ENCODE results near the gene SPIN4. TPM values are rescaled to one million over a fixed set of nuclear protein-coding genes. Genes with fewer than 3 reads are reported as not detected.

Gene SPIN4
- total and polyA plus RNA-seq, 2 experiments from 2014 or later: 13.5 to 18.6 TPM

DNA sequence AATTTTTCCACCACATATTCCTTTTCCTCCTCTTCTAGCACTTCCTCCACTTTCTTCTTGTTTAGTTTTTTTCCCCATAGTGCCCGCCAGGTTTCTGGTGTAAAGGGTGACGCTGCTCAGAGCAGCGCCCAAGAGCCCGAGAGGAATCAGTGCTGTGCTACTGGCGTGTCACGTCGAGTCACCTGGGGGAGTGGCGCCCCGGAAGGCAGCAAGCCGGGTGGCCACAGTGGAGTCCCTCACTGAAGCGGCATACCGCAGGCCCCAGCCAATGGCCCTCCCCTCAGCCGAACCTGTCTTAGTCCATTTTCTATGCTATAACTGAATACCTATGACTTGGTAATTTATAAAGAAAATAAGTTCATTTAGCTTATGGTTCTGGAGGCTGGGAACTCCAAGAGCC, 51.5 kb downstream of the SPIN4 start:
- Histone ChIP-seq H3K79me2 (replicated peaks; ENCODE audit: insufficient read depth) (no peaks in the 10 kb centered on the region), H3K27ac (ENCODE audit: low read depth) (no peak overlapping the region), H3K4me2 (no peak overlapping the region), H3K4me1 (ENCODE audit: insufficient read depth) (no peaks in the 10 kb centered on the region), H3F3A (replicated peaks; ENCODE audit: low read depth) (no peaks in the 10 kb centered on the region), H4K20me1 (replicated peaks; ENCODE audit: insufficient read depth) (no peaks in the 10 kb centered on the region), H3K36me3 (ENCODE audit: insufficient read depth) (no peaks in the 10 kb centered on the region), H3K9me2 (ENCODE audit: insufficient read depth) (no peaks in the 10 kb centered on the region), H3K27me3 (ENCODE audit: insufficient read depth) (no peaks in the 10 kb centered on the region), H3K4me3 (no peak overlapping the region), H2AFZ (no peak overlapping the region)
- TF ChIP-seq ZNF114 (CRISPR knock-in tag; IDR thresholded peaks at IDR 0.05) (no peak), NANOG (IDR thresholded peaks at IDR 0.05; ENCODE audit: borderline replicate concordance) (no peak), CREB1 (CRISPR knock-in tag; IDR thresholded peaks at IDR 0.05; ENCODE audit: low read depth) (no peak), ZNF331 (CRISPR knock-in tag; IDR thresholded peaks at IDR 0.05; ENCODE audit: low read depth) (no peak), JUNB (IDR thresholded peaks at IDR 0.05; ENCODE audit: unreplicated experiment) (no peak), POLR2AphosphoS5 (IDR thresholded peaks at IDR 0.05; ENCODE audit: low read depth) (no peak), STAT1 (IDR thresholded peaks at IDR 0.05; ENCODE audit: unreplicated experiment) (no peak), EZH2 (IDR thresholded peaks at IDR 0.05; ENCODE audit: low read depth, unreplicated experiment) (no peak), EZH2phosphoT487 (IDR thresholded peaks at IDR 0.05; ENCODE audit: unreplicated experiment) (no peak)
- TF ChIP-seq, protein P1, sequence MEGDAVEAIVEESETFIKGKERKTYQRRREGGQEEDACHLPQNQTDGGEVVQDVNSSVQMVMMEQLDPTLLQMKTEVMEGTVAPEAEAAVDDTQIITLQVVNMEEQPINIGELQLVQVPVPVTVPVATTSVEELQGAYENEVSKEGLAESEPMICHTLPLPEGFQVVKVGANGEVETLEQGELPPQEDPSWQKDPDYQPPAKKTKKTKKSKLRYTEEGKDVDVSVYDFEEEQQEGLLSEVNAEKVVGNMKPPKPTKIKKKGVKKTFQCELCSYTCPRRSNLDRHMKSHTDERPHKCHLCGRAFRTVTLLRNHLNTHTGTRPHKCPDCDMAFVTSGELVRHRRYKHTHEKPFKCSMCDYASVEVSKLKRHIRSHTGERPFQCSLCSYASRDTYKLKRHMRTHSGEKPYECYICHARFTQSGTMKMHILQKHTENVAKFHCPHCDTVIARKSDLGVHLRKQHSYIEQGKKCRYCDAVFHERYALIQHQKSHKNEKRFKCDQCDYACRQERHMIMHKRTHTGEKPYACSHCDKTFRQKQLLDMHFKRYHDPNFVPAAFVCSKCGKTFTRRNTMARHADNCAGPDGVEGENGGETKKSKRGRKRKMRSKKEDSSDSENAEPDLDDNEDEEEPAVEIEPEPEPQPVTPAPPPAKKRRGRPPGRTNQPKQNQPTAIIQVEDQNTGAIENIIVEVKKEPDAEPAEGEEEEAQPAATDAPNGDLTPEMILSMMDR (conservative IDR thresholded peaks at IDR 0.05; ENCODE audit: low read depth in 2 of 2): no peak
- TF ChIP-seq, protein P2, sequence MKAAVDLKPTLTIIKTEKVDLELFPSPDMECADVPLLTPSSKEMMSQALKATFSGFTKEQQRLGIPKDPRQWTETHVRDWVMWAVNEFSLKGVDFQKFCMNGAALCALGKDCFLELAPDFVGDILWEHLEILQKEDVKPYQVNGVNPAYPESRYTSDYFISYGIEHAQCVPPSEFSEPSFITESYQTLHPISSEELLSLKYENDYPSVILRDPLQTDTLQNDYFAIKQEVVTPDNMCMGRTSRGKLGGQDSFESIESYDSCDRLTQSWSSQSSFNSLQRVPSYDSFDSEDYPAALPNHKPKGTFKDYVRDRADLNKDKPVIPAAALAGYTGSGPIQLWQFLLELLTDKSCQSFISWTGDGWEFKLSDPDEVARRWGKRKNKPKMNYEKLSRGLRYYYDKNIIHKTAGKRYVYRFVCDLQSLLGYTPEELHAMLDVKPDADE (IDR thresholded peaks at IDR 0.05): no peak
- TF ChIP-seq, protein P3, sequence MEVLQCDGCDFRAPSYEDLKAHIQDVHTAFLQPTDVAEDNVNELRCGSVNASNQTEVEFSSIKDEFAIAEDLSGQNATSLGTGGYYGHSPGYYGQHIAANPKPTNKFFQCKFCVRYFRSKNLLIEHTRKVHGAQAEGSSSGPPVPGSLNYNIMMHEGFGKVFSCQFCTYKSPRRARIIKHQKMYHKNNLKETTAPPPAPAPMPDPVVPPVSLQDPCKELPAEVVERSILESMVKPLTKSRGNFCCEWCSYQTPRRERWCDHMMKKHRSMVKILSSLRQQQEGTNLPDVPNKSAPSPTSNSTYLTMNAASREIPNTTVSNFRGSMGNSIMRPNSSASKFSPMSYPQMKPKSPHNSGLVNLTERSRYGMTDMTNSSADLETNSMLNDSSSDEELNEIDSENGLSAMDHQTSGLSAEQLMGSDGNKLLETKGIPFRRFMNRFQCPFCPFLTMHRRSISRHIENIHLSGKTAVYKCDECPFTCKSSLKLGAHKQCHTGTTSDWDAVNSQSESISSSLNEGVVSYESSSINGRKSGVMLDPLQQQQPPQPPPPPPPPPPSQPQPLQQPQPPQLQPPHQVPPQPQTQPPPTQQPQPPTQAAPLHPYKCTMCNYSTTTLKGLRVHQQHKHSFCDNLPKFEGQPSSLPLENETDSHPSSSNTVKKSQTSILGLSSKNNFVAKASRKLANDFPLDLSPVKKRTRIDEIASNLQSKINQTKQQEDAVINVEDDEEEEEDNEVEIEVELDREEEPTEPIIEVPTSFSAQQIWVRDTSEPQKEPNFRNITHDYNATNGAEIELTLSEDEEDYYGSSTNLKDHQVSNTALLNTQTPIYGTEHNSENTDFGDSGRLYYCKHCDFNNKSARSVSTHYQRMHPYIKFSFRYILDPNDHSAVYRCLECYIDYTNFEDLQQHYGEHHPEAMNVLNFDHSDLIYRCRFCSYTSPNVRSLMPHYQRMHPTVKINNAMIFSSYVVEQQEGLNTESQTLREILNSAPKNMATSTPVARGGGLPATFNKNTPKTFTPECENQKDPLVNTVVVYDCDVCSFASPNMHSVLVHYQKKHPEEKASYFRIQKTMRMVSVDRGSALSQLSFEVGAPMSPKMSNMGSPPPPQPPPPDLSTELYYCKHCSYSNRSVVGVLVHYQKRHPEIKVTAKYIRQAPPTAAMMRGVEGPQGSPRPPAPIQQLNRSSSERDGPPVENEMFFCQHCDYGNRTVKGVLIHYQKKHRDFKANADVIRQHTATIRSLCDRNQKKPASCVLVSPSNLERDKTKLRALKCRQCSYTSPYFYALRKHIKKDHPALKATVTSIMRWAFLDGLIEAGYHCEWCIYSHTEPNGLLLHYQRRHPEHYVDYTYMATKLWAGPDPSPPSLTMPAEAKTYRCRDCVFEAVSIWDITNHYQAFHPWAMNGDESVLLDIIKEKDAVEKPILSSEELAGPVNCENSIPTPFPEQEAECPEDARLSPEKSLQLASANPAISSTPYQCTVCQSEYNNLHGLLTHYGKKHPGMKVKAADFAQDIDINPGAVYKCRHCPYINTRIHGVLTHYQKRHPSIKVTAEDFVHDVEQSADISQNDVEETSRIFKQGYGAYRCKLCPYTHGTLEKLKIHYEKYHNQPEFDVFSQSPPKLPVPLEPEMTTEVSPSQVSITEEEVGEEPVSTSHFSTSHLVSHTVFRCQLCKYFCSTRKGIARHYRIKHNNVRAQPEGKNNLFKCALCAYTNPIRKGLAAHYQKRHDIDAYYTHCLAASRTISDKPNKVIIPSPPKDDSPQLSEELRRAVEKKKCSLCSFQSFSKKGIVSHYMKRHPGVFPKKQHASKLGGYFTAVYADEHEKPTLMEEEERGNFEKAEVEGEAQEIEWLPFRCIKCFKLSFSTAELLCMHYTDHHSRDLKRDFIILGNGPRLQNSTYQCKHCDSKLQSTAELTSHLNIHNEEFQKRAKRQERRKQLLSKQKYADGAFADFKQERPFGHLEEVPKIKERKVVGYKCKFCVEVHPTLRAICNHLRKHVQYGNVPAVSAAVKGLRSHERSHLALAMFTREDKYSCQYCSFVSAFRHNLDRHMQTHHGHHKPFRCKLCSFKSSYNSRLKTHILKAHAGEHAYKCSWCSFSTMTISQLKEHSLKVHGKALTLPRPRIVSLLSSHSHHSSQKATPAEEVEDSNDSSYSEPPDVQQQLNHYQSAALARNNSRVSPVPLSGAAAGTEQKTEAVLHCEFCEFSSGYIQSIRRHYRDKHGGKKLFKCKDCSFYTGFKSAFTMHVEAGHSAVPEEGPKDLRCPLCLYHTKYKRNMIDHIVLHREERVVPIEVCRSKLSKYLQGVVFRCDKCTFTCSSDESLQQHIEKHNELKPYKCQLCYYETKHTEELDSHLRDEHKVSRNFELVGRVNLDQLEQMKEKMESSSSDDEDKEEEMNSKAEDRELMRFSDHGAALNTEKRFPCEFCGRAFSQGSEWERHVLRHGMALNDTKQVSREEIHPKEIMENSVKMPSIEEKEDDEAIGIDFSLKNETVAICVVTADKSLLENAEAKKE (CRISPR knock-in tag; IDR thresholded peaks at IDR 0.05): no peak
- DNase-seq (ENCODE audit: low spot score): no peak
- H3K4me1 Mint-ChIP-seq: no peaks in the 10 kb centered on the region
- H3K36me3 Mint-ChIP-seq (ENCODE audit: low read depth): no peaks in the 10 kb centered on the region; the same call in 2 of the 3 replicates
- peaks cover 19% of the 10 kb centered on the region for H3K9me3 Mint-ChIP-seq
- no peak overlapping the region for H3K27ac Mint-ChIP-seq
- peaks cover 1% of the 10 kb centered on the region for H3K27me3 Mint-ChIP-seq (ENCODE audit: insufficient read depth, low read depth, poor library complexity)
- no peak for ATAC-seq
- no peak overlapping the region for H3K4me3 Mint-ChIP-seq

Measured in GM23338 (cell line).